CD14-positive monocyte (primary cell): ENCODE data around the gene GAREM1. TPM values are rescaled to one million over a fixed set of nuclear protein-coding genes. Genes with fewer than 3 reads are reported as not detected.

ENCODE experiments used
- DNase-seq, 3 donors: peaks; one replicate each; pipeline ENCODE4 v3.0.0-alpha.2; 2011 to 2022
- H2AFZ ChIP-seq: 2 replicates; pipeline ENCODE4 v1.6.0; 2012; ENCODE audit warnings: mild to moderate bottlenecking, low read depth, low read length, inconsistent platforms; ENCODE audit not compliant: insufficient read depth, poor library complexity, severe bottlenecking
- H3K27ac ChIP-seq, 2 donors: 1 replicate in 1 of 2; 2 replicates in 1 of 2; pipeline ENCODE4 v1.5.1; 2012 to 2013; ENCODE audit warnings: low read length in 2 of 2, control low read depth in 1 of 2, inconsistent platforms in 1 of 2, low read depth in 1 of 2, mild to moderate bottlenecking in 1 of 2
- H3K27me3 ChIP-seq, 2 donors: one replicate each; pipeline versions ENCODE4 v1.6.0 to v1.6.1; 2011 to 2013; ENCODE audit warnings: low read length in 2 of 2; ENCODE audit not compliant: control insufficient read depth in 2 of 2, insufficient read depth in 2 of 2
- H3K36me3 ChIP-seq, 2 donors: replicated peaks in 1 of 2; 1 replicate in 1 of 2; 2 replicates in 1 of 2; pipeline versions ENCODE4 v1.5.1 to v1.6.1; 2012 to 2013; ENCODE audit warnings: low read length in 2 of 2, control low read depth in 1 of 2, inconsistent platforms in 1 of 2, mild to moderate bottlenecking in 1 of 2; ENCODE audit not compliant: insufficient read depth in 2 of 2, control insufficient read depth in 1 of 2
- H3K4me1 ChIP-seq, 2 donors: 1 replicate in 1 of 2; 2 replicates in 1 of 2; pipeline versions ENCODE4 v1.5.1 to v1.6.1; 2012 to 2013; ENCODE audit warnings: low read length in 2 of 2, control low read depth in 1 of 2, inconsistent platforms in 1 of 2, mild to moderate bottlenecking in 1 of 2, moderate library complexity in 1 of 2; ENCODE audit not compliant: insufficient read depth in 2 of 2, control insufficient read depth in 1 of 2
- H3K4me2 ChIP-seq: replicated peaks from 2 replicates; pipeline ENCODE3; 2012; ENCODE audit warnings: low read length, moderate library complexity, mild to moderate bottlenecking; ENCODE audit not compliant: poor library complexity, severe bottlenecking; ENCODE audit errors: extremely low read depth
- H3K4me3 ChIP-seq, 3 experiments: fragments of 200-600 bp in 1 of 3; sonication (generic) in 1 of 3; replicated peaks in 1 of 3; 1 replicate in 2 of 3; 2 replicates in 1 of 3; pipeline ENCODE4 v1.5.1; 2011 to 2013; ENCODE audit warnings: low read length in 3 of 3, mild to moderate bottlenecking in 3 of 3, control low read depth in 2 of 3, low read depth in 2 of 3, inconsistent platforms in 1 of 3, moderate library complexity in 1 of 3
- H3K79me2 ChIP-seq: 2 replicates; pipeline ENCODE4 v1.6.0; 2012; ENCODE audit warnings: mild to moderate bottlenecking, control low read depth, inconsistent platforms, low read length, moderate library complexity; ENCODE audit not compliant: insufficient read depth
- H3K9ac ChIP-seq: 2 replicates; pipeline ENCODE4 v1.6.0; 2017; ENCODE audit warnings: low read length, mild to moderate bottlenecking; ENCODE audit not compliant: insufficient read depth, poor library complexity, severe bottlenecking
- H3K9me3 ChIP-seq, 2 donors: replicated peaks in 1 of 2; 1 replicate in 1 of 2; 2 replicates in 1 of 2; pipeline versions ENCODE4 v1.5.1 to v1.6.1; 2012 to 2013; ENCODE audit warnings: low read length in 2 of 2, control low read depth in 1 of 2; ENCODE audit not compliant: control insufficient read depth in 1 of 2, insufficient read depth in 1 of 2
- H4K20me1 ChIP-seq: 2 replicates; pipeline ENCODE4 v1.6.0; 2012; ENCODE audit warnings: mild to moderate bottlenecking, low read length, control low read depth, moderate library complexity; ENCODE audit not compliant: insufficient read depth
- H3K27ac Mint-ChIP-seq, 7 donors: one replicate each; pipeline ENCODE4 v1.8.0; 2020; ENCODE audit warnings: mild to moderate bottlenecking in 7 of 7, mixed read lengths in 7 of 7, moderate library complexity in 6 of 7, inconsistent platforms in 2 of 7
- H3K27me3 Mint-ChIP-seq, 3 donors: one replicate each; pipeline ENCODE4 v1.8.0; 2021 to 2022; ENCODE audit warnings: low read depth in 3 of 3, mild to moderate bottlenecking in 3 of 3, mixed read lengths in 3 of 3, moderate library complexity in 3 of 3, inconsistent platforms in 1 of 3
- H3K36me3 Mint-ChIP-seq, 2 donors: one replicate each; pipeline ENCODE4 v1.8.0; 2020; ENCODE audit warnings: mixed read lengths in 2 of 2, inconsistent platforms in 1 of 2, mild to moderate bottlenecking in 1 of 2
- H3K4me1 Mint-ChIP-seq: one replicate; pipeline ENCODE4 v1.8.0; 2020; ENCODE audit warnings: mild to moderate bottlenecking, mixed read lengths
- H3K4me3 Mint-ChIP-seq, 2 donors: one replicate each; pipeline ENCODE4 v1.8.0; 2020; ENCODE audit warnings: mild to moderate bottlenecking in 2 of 2, mixed read lengths in 2 of 2, moderate library complexity in 1 of 2
- H3K9me3 Mint-ChIP-seq, 7 donors: one replicate each; pipeline ENCODE4 v1.8.0; 2020 to 2022; ENCODE audit warnings: mixed read lengths in 7 of 7, mild to moderate bottlenecking in 6 of 7, moderate library complexity in 6 of 7, inconsistent platforms in 2 of 7
- CTCF ChIP-seq: fragments of 200-600 bp; IDR thresholded peaks from one replicate; pipeline ENCODE4 v1.8.0; 2022; ENCODE audit warnings: antibody characterized with exemption, mild to moderate bottlenecking
- WGBS: methylation state at CpG from one replicate; pipeline ENCODE4 v1.1.5; 2013; ENCODE audit warnings: missing lambda C conversion rate; ENCODE audit not compliant: insufficient coverage; 5-methylcytosine and 5-hydroxymethylcytosine counted together
- intact Hi-C, 2 donors: fragments of 100-400 bp; cut with micrococcal nuclease; formaldehyde crosslinking; loops; one replicate each; pipeline versions ENCODE4 v1.15.0 to v1.15.1; 2023
- polyA plus RNA-seq, 3 donors: library from polyadenylated mRNA; depleted of rRNA in 1 of 3; unstranded in 2 of 3; stranded (reverse) in 1 of 3; fragments of 300-500 nt in 2 of 3; fragments of >200 nt in 1 of 3; fragmentation: Illumina TruSeq in 2 of 3; gene quantifications; 1 replicate in 2 of 3; 2 replicates in 1 of 3; pipeline ENCODE4 v1.2.3, GENCODE V29; 2012 to 2021

GAREM1 gene
- polyA plus RNA-seq, 3 donors: 0.24 TPM; not detected in 2

DNA sequence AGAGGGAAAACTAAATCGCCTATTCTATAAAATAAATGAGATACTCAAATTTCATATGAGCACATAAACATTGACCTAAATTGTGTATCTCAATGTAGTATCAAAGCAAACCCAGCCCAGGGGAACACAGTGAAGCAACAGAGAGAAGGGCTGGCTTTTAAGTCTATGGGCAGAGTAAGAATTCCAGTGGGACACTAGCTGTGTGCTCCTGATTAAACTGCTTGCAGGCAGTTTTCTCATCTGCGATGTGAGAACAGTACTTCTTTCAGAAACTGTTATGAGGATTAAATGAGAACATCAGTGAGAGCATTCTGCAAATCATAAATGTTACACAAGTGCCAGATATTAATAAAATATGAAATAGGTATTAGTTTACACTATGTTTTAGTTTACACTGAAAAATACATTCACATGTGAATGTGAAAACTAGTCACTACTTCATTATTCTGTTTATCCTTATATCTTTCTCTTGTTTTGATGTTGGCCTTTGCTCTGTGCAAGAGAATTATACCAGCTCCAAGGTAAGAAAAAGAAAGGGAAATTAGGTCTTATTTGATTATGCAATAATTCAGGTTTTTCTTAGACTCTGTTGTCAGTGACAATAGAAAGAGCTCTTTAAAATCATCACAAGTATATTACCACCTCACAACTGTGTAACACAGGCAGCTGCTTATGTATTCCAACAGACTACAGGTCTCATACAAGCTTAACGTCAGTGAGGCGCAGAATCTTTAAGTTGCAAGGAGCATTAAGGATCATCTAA lies 47.5 kb downstream of the GAREM1 start:
- Histone ChIP-seq H3K9ac (no peak overlapping the region), H3K27me3 (no peaks in the 10 kb centered on the region), H3K79me2 (no peaks in the 10 kb centered on the region), H3K36me3 (no peaks in the 10 kb centered on the region), H2AFZ (no peak overlapping the region), H3K4me1 (peaks cover 0 to 3% of the 10 kb centered on the region in 2 donors), H3K9me3 (no peaks in the 10 kb centered on the region), H3K27ac (no peak overlapping the region), H3K4me2 (no peak overlapping the region), H3K4me3 (no peak overlapping the region), H4K20me1 (no peaks in the 10 kb centered on the region)
- no peak for TF ChIP-seq CTCF
- no peak overlapping the region for H3K4me3 Mint-ChIP-seq
- 100% methylated on average over 1 of the region's 4 CpGs for WGBS
- no peak overlapping the region for H3K27ac Mint-ChIP-seq
- H3K9me3 Mint-ChIP-seq: peaks cover 0 to 1% (median 0%) of the 10 kb centered on the region in 7 donors
- no peaks in the 10 kb centered on the region for H3K36me3 Mint-ChIP-seq
- peaks cover 5% of the 10 kb centered on the region for H3K4me1 Mint-ChIP-seq
- no peak for DNase-seq
- H3K27me3 Mint-ChIP-seq: no peaks in the 10 kb centered on the region
- intact Hi-C loops: no loop called here

DNA sequence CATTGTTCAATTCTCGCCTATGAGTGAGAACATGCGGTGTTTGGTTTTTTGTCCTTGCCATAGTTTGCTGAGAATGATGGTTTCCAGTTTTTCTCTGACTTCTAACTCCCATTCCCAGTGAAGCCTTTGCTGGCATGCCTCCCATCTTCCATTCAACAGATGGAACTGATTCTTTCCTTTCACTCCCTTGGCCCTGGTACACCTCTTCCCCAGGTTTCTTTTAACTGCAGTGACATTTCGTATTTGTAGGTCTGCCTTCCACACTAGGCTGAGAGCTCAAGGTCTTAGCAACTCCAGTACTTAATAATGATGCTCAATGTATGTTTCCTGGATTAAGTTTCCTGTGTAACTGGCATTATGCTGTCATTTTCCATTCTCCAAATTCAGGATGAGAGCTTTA lies 48.5 kb downstream of the GAREM1 start:
- TF ChIP-seq CTCF: no peak
- Mint-ChIP-seq H3K4me3 (no peak overlapping the region), H3K9me3 (peaks cover 0 to 5% (median 0%) of the 10 kb centered on the region in 7 donors), H3K4me1 (peaks cover 5% of the 10 kb centered on the region), H3K27me3 (no peaks in the 10 kb centered on the region), H3K36me3 (no peaks in the 10 kb centered on the region), H3K27ac (no peak overlapping the region)
- Histone ChIP-seq H2AFZ (no peak overlapping the region), H3K36me3 (no peaks in the 10 kb centered on the region), H3K9ac (no peak overlapping the region), H3K4me3 (no peak overlapping the region), H3K27ac (no peak overlapping the region), H3K4me2 (no peak overlapping the region), H3K79me2 (no peaks in the 10 kb centered on the region), H3K4me1 (peaks cover 0 to 3% of the 10 kb centered on the region in 2 donors), H3K27me3 (no peaks in the 10 kb centered on the region), H3K9me3 (no peaks in the 10 kb centered on the region), H4K20me1 (no peaks in the 10 kb centered on the region)
- DNase-seq: no peak
- WGBS: no CpG with 5 or more reads among the region's 3 CpGs
- intact Hi-C loops: no loop called here
